HG03196 (cell line): ENCODE data around the gene PSPN.

ENCODE experiments used
- ATAC-seq: cut with Tn5 transposase; IDR thresholded peaks from one replicate; pipeline ENCODE4 v1.9.1; 2021; ENCODE audit not compliant: unreplicated experiment

Gene PSPN

GRCh38 chr19:6333439-6333838 is 42.3 kb downstream of the PSPN start, which contains the start of gene ACER1:
Gene ACER1, minus strand, starts transcription at chr19:6333612. Its CDS starts 61 bp downstream, at chr19:6333551.
- no peak for ATAC-seq

GRCh38 chr19:6326815-6327214 is 48.9 kb downstream of the PSPN start:
- no peak for ATAC-seq

GRCh38 chr19:6325614-6326013 is 50.1 kb downstream of the PSPN start:
- ATAC-seq = no peak
